ENCODE measurements around the gene PDE1C.

Gene PDE1C

DNA sequence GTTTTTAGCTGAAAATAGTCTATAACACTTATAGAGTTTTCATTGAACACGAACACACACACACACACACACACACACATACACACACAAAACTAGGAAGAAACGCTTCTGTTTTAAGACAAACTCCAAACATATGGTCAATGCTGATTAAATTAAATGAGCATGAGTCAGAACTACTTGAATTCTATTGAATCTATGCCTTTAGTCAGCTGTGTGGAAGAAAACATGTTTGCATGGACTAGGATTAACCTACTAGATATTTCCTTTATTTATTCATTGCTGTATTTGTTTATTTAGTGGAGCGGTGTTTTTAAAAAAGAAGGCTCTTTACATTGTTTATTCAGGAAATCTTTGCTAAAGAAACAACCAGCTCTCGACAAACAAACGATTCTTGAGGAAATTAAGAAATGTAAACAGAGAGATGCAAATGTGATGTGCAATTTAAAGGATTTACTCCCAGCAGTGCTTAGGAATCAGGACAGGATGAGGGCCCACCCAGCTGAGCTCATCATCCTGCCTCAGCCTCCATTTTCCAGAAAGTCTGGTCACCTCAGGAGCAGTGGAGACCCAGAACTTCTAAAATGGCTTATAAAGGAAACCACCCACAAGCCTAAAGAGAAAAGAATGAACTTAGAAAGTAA lies 83.2 kb downstream of the PDE1C start:
- peak in 1 of 2 experiments; percentile 27 for DNase-seq

DNA sequence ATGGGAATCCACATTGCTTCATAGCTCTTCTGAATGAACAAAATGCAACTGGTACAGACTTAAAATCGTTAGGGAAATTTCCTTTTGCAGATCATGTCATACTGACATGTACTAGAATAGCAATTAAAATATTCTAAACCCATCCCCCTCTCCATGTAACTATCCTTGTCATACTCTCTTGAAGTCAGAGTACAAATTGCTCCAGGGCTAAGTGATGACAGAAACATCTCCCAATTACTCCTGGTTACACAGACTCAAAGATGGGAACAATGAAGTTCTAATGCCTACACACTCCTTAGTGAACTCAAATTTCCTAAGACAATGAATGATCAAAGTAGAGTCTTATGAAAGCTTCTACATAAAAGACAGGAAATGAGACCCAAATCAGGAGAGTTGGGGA lies 87.2 kb downstream of the PDE1C start:
- DNase-seq = no peak

GRCh38 chr7:31981874-31982390 lies 88.3 kb downstream of the PDE1C start:
- no peak for DNase-seq

DNA sequence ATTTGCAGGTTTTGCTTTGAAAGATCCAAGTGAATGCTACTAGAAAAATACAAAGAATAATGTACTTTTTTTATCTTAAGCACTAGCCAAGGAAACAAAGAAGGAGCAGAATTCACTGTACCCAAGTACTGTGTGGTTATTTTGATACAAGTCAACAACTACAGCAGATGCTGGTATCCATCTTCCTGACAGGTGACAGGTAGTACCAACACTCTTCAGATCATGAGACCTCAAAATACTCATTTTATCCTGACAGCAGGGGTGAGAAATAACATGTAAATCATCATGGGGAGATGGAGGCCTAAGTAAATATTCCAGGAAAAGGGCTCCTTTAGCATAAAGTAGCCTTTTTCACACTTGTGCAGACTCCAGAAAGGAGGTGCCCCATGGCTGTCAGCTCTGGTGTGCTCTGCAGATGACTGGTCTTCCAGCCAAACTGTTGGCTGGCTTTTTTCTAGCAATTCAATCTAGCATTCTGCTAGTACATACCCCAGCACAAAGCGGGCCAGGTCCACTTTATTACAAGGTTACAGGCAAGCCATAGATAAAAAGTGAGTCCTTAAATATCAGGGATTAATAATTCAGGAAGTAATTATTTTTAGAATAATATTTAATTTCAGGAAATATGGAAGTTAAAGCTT lies 90.4 kb downstream of the PDE1C start:
- no peak for DNase-seq

GRCh38 chr7:31975546-31975945 lies 94.7 kb downstream of the PDE1C start:
- DNase-seq = no peak

- no peak for DNase-seq
Measured at GRCh38 chr7:31974351-31974750, 95.9 kb downstream of the PDE1C start.

GRCh38 chr7:31971049-31971667 lies 99.0 kb downstream of the PDE1C start:
- DNase-seq = no peak

GRCh38 chr7:31970501-31970900 lies 99.7 kb downstream of the PDE1C start:
- DNase-seq = no peak

GRCh38 chr7:31963569-31964175 lies 106.5 kb downstream of the PDE1C start:
- DNase-seq = no peak

DNA sequence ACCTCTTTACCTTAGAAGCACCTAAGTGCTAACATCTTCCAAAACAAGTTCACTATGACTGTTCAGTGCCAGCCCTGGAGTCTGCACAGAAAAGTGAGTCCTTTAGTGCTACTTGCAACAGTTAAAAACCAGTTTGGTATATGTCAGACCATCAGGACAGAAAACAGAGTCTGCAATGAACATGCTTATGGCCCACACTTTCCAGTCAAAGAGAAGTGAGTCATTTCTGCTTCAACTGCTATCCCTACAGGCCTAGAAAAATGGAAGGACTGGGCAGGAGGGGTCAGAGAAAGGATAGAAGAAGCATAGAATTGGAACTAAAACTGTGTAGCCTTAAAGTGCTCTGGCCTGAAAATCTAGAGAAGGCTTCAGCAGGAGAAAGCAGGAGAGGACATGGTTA lies 108.0 kb downstream of the PDE1C start:
- DNase-seq = no peak

DNA sequence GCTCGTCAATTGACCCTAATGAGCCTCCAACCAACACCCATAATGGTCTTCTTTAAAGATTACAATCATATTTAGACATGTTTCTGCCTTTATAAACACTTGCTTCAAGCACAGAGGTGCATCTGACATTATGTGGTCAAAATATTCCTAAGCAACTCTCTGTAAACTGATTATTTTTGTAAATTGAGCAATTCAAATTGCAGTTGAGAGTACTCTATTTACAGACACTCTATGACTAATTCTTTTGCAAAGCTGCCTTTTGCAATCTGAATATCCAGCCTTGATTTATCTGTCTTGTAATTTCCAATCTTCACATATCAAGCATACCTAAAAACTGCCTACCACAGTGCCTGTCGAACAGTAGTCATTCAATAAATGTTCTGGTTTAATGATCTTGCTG lies 112.0 kb downstream of the PDE1C start:
- DNase-seq = no peak

- DNase-seq = no peak
Measured at GRCh38 chr7:31957756-31958155, 112.5 kb downstream of the PDE1C start.

DNA sequence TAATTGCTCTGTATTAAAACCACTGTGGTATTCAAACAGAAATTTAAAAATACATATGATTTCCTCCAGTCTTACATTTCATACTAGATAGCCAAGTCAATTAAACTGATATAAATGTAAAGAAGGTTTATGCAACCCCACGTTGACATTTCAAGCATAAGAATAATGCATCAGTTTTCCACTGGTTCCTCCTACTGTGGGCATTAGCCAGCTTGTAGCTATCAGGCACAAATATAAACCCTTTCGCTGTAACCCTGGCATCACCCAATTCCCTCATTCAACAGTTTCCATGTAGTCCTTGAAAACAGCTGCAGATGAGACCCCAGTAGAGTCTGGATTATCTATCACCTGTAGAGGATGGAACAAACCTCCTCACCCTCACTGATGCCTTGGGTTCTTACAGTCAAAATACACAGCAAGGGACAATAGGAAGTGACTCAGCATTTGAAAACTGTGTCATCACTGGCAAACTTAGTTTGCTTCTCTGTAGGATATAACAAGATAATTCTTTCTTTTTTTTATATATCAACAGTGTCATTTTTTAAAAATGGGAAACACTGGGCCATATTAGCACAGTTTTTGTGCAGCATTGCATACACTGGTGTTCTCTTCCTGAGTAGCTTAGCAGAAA lies 113.0 kb downstream of the PDE1C start:
- DNase-seq = no peak

DNA sequence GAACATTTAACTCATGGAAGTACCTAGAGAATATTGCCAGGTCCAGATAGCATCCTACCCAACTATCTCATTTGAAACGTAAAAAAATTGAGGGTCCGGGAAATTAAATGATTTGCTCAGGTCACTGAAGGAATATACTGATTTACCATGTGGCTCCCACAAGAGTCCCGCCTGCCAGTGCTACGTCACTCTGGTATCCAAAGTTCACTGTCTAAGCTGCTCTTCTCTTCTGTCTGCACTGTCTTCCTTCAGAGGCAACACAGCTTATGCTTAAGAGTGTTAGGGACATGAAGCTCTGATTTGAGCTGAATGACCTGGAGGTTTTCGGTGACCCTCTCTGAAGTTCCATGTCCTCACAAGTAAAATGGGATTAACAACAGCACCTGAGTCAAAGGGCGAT lies 114.6 kb downstream of the PDE1C start:
- no peak for DNase-seq

DNA sequence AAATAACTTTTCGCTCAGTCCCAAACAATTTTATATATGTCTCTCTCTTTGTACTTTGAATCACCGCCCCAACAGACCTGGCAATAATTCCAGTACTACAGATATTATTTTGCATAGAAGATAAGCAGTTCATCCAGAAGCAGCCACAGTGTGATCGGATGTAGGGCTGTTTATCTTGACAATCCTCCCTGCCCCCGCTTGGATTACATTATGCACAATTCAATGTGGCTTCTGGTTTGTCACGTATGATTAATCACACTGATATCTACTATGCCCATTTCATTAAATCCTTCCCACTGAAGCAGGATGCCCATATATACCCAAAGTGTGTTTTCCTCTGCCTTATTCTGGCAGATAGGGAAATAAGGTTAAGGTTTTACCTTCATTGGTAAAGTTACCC lies 115.2 kb downstream of the PDE1C start:
- no peak for DNase-seq

DNA sequence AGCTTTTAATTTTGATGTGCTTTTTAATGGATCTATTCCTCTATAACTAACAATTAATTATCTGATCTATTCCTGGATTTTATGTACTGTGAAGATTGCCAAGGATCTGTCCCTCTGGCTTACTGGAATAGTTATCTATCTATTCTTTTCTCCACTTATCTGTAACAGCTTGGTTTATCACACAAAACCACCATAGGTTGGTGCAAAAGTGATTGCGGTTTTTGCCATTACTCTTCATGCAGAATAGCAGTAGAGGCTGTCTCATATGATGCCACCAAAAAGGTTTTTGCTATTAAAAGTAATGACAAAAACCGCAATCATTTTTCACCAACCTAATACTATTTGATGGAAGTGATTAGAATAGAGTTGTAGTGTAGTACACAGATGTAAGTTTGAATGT lies 115.7 kb downstream of the PDE1C start:
- DNase-seq = no peak

DNA sequence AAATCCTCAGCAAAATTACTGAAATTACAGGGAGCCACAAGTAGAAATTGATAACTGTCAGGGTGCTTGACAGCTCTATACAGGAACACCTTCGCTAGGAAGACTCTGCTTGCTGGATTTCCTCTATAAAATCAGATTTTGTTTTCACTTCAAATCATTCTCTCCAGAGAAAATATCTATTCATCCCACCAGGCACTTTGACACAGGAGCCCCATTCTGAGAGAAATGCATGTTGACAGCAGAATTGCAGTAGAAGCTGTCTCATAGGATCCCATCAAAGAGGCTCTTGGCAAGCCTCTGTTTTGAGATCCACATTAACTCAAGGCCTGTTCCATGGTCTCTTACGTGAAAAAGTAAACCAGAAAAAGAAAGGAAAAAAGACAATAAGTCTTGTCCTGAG lies 116.8 kb downstream of the PDE1C start:
- no peak for DNase-seq

DNA sequence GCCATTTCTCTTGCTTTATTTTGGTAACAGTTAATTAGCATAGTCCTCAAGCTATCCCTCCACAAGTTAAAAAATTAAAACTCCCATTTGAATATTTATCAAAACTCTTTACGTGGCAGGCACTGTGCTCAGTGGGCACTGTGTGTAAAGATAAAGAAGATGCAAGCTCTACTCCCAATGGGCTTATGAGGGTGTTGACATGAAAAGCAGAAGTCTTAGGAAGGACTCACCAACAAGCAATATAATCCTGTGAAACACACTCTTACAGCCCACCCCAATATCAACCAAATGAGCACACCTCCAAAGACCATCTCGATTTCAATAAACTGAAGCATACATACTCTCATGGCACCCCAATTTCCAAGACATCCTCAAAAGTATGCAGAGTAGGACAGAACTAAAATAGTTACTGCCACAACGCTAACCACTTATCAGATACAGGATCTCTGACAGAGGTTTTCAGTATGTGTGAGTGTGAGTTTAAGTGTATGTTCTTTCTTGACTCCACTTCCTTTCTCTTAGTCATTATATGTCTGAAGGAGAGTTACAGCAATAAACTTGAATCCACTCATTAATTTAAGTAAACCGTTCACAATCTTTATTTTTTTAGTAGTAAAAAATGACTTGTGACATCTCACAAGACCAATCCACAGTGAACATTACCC lies 120.0 kb downstream of the PDE1C start:
- DNase-seq = no peak

GRCh38 chr7:31948029-31948428 lies 122.2 kb downstream of the PDE1C start:
- no peak for DNase-seq

- no peak for DNase-seq
Measured at GRCh38 chr7:31940167-31940566, 130.0 kb downstream of the PDE1C start.

- DNase-seq = no peak
Measured at GRCh38 chr7:31939076-31939475, 131.1 kb downstream of the PDE1C start.

GRCh38 chr7:31938650-31939049 lies 131.6 kb downstream of the PDE1C start:
- no peak for DNase-seq

GRCh38 chr7:31937982-31938381 lies 132.2 kb downstream of the PDE1C start:
- DNase-seq = no peak

Data from NCI-H446 (cell line).